ENCODE results near the gene QSOX2. TPM values are rescaled to one million over a fixed set of nuclear protein-coding genes. Genes with fewer than 3 reads are reported as not detected.

The QSOX2 gene
- total RNA-seq, 2 experiments from 2014 or later: 14.4 TPM

GRCh38 chr9:136275655-136276429, 30.2 kb upstream of the QSOX2 start:
- TF ChIP-seq, protein P1, sequence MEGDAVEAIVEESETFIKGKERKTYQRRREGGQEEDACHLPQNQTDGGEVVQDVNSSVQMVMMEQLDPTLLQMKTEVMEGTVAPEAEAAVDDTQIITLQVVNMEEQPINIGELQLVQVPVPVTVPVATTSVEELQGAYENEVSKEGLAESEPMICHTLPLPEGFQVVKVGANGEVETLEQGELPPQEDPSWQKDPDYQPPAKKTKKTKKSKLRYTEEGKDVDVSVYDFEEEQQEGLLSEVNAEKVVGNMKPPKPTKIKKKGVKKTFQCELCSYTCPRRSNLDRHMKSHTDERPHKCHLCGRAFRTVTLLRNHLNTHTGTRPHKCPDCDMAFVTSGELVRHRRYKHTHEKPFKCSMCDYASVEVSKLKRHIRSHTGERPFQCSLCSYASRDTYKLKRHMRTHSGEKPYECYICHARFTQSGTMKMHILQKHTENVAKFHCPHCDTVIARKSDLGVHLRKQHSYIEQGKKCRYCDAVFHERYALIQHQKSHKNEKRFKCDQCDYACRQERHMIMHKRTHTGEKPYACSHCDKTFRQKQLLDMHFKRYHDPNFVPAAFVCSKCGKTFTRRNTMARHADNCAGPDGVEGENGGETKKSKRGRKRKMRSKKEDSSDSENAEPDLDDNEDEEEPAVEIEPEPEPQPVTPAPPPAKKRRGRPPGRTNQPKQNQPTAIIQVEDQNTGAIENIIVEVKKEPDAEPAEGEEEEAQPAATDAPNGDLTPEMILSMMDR (IDR thresholded peaks at IDR 0.05): no peak
- Histone ChIP-seq H3K27me3 (ENCODE audit: control insufficient read depth in 1 of 2, insufficient read depth in 2 of 2, low read length in 2 of 2) (no peaks in the 10 kb centered on the region), H3K4me3 (ENCODE audit: low read length) (no peak overlapping the region), H3K27ac (ENCODE audit: low read depth in 1 of 2, low read length in 2 of 2) (no peak overlapping the region), H3K36me3 (ENCODE audit: insufficient read depth, low read length) (no peaks in the 10 kb centered on the region), H3K4me1 (ENCODE audit: insufficient read depth, low read length) (no peaks in the 10 kb centered on the region), H3K9me3 (ENCODE audit: control insufficient read depth in 1 of 2, insufficient read depth in 1 of 2, low read length in 2 of 2) (peaks cover 0 to 5% of the 10 kb centered on the region in 2 experiments)
- DNase-seq (no peak), ATAC-seq (ENCODE audit: poor library complexity) (no peak)
- no peaks in the 10 kb centered on the region for H3K36me3 Mint-ChIP-seq (ENCODE audit: low read depth)
- no peaks in the 10 kb centered on the region for H3K4me1 Mint-ChIP-seq (ENCODE audit: low read depth)
- intact Hi-C loops (cut with DNase I, micrococcal nuclease): no loop called here
- no peak overlapping the region for H3K27ac Mint-ChIP-seq
- no peak overlapping the region for H3K4me3 Mint-ChIP-seq
- no peaks in the 10 kb centered on the region for H3K9me3 Mint-ChIP-seq
- peaks cover 7% of the 10 kb centered on the region for H3K27me3 Mint-ChIP-seq
- ChIA-PET POLR2A (no interaction called here), CTCF (no interaction called here)

- Histone ChIP-seq H3K9me3 (ENCODE audit: control insufficient read depth in 1 of 2, insufficient read depth in 1 of 2, low read length in 2 of 2) (peaks cover 0 to 5% of the 10 kb centered on the region in 2 experiments), H3K27me3 (ENCODE audit: control insufficient read depth in 1 of 2, insufficient read depth in 2 of 2, low read length in 2 of 2) (no peaks in the 10 kb centered on the region), H3K4me3 (ENCODE audit: low read length) (no peak overlapping the region), H3K36me3 (ENCODE audit: insufficient read depth, low read length) (no peaks in the 10 kb centered on the region), H3K4me1 (ENCODE audit: insufficient read depth, low read length) (no peaks in the 10 kb centered on the region), H3K27ac (ENCODE audit: low read depth in 1 of 2, low read length in 2 of 2) (no peak overlapping the region)
- Mint-ChIP-seq H3K36me3 (ENCODE audit: low read depth) (no peaks in the 10 kb centered on the region), H3K4me1 (ENCODE audit: low read depth) (no peaks in the 10 kb centered on the region), H3K27me3 (peaks cover 7% of the 10 kb centered on the region), H3K4me3 (no peak overlapping the region), H3K27ac (no peak overlapping the region), H3K9me3 (no peaks in the 10 kb centered on the region)
- TF ChIP-seq, protein P1 (IDR thresholded peaks at IDR 0.05): no peak
- POLR2A ChIA-PET: no interaction called here
- ATAC-seq (ENCODE audit: poor library complexity) (no peak), DNase-seq (no peak)
- intact Hi-C loops (cut with DNase I, micrococcal nuclease): no loop called here
- CTCF ChIA-PET: no interaction called here
These were observed 29.4 kb upstream of the QSOX2 start for GRCh38 chr9:136274786-136275654.

GRCh38 chr9:136273921-136274785, 28.5 kb upstream of the QSOX2 start:
- H3K4me3 ChIP-seq (ENCODE audit: low read length): no peak overlapping the region
- Mint-ChIP-seq H3K9me3 (no peaks in the 10 kb centered on the region), H3K36me3 (ENCODE audit: low read depth) (no peaks in the 10 kb centered on the region), H3K4me1 (ENCODE audit: low read depth) (no peaks in the 10 kb centered on the region), H3K27me3 (peaks cover 7% of the 10 kb centered on the region), H3K27ac (no peak overlapping the region), H3K4me3 (no peak overlapping the region)
- DNase-seq: no peak
- ChIA-PET POLR2A (no interaction called here), CTCF (no interaction called here)
- no peaks in the 10 kb centered on the region for H3K36me3 ChIP-seq (ENCODE audit: insufficient read depth, low read length)
- no peaks in the 10 kb centered on the region for H3K4me1 ChIP-seq (ENCODE audit: insufficient read depth, low read length)
- H3K9me3 ChIP-seq (ENCODE audit: control insufficient read depth in 1 of 2, insufficient read depth in 1 of 2, low read length in 2 of 2): peaks cover 0 to 5% of the 10 kb centered on the region in 2 experiments
- H3K27ac ChIP-seq (ENCODE audit: low read depth in 1 of 2, low read length in 2 of 2): no peak overlapping the region
- intact Hi-C loops (cut with DNase I, micrococcal nuclease): no loop called here
- no peaks in the 10 kb centered on the region for H3K27me3 ChIP-seq (ENCODE audit: control insufficient read depth in 1 of 2, insufficient read depth in 2 of 2, low read length in 2 of 2)
- no peak for ATAC-seq (ENCODE audit: poor library complexity)
- TF ChIP-seq, protein P1 (IDR thresholded peaks at IDR 0.05): no peak
